GM12891 (cell line): ENCODE data around the gene IWS1. TPM values are rescaled to one million over a fixed set of nuclear protein-coding genes. Genes with fewer than 3 reads are reported as not detected.
"Not testable (repeated sequence)": the region's sequence is repeated elsewhere in the genome, so short reads cannot be mapped to it uniquely, and the experiment has no call there.

ENCODE experiments used
- DNase-seq: peaks from one replicate; pipeline ENCODE4 v3.0.0; 2011; ENCODE audit warnings: low spot score; ENCODE audit not compliant: insufficient read length
- FAIRE-seq: peaks from 2 replicates; lab custom pipeline; 2011; peaks lifted over from hg19 to GRCh38; lab: Jason Lieb, UNC
- PAX5 ChIP-seq: IDR thresholded peaks from 2 replicates; pipeline ENCODE4 v1.6.1; 2011; ENCODE audit warnings: low read length, moderate library complexity, mild to moderate bottlenecking; ENCODE audit not compliant: insufficient read depth, severe bottlenecking
- POLR2A ChIP-seq: IDR thresholded peaks from 2 replicates; pipeline ENCODE4 v1.6.1; 2011; ENCODE audit warnings: low read depth, low read length, control low read depth
- POLR2AphosphoS5 ChIP-seq: IDR thresholded peaks from 2 replicates; pipeline ENCODE4 v1.6.1; 2011; ENCODE audit warnings: low read depth, low read length, control low read depth
- POU2F2 ChIP-seq: IDR thresholded peaks from 2 replicates; pipeline ENCODE4 v1.6.1; 2011; ENCODE audit warnings: low read depth, mild to moderate bottlenecking, control low read depth, low read length, moderate library complexity
- SPI1 ChIP-seq: IDR thresholded peaks from 2 replicates; pipeline ENCODE4 v1.6.1; 2011; ENCODE audit warnings: low read depth, low read length, control low read depth
- TAF1 ChIP-seq: IDR thresholded peaks from 2 replicates; pipeline ENCODE4 v1.6.1; 2011; ENCODE audit warnings: low read depth, low read length, control low read depth
- polyA plus RNA-seq: library from polyadenylated mRNA; unstranded; fragments of >200 nt; gene quantifications from one replicate; pipeline ENCODE4 v1.2.1, GENCODE V29; 2012; ENCODE audit warnings: low read depth, missing spikeins, inconsistent platforms; ENCODE audit not compliant: missing spikeins

The IWS1 gene
- 34.0 TPM for polyA plus RNA-seq

DNA sequence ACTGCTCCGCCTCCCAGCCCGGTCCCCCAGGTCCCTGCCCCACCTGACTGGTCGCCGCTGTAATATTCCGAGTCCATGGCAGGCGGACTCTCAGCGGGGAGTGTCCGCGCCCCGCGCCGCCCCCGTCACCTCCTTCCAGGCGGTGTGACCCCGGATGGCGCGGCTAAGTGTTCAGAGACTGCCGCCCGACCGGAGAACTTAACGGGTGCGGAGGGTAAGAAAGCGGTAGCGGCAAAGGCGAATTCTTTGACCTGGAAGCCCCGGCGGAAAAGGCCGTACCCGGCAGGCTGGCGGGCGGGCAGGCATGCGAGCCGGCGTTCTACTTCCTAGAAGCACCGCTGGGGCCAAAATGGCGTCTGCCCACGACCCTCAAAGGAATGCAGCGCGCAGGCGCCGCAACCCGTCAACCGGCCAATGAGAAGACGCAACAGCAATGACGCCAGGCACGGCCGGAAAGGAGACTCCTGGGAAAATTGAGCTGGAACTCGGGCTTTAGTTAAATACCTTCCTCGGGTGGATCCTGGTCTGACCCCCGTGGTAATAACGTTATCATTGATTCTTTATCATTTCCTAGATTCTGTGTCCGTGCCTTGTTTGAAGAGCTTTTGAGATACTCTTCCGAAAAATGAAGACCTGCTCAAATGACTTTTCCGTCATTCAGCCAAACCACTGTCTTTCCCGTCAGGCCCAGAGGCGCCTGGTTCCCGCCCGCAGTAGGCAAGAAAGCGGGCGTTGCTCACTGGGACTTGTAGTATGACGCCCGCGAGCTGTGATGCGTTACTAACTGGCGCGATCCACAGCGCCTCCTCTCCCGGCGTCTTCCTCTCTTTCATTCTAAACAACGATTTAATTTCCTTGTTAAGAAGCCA, at the start of gene IWS1:
Gene IWS1 (minus strand): TSS at position 358 of the 869 bp plus-strand sequence. CDS start 281 bp downstream, at position 77.
- DNase-seq (peak; percentile 86), FAIRE-seq (peak; percentile 96)
- TF ChIP-seq POLR2A (peak; percentile 82; the same call in 1 of the 2 replicates), POU2F2 (0 out of 2 replicates have a peak, but pooled peaks have one; percentile 5), PAX5 (peak; percentile 54), TAF1 (peak; percentile 83), POLR2AphosphoS5 (peak; percentile 73; the same call in 1 of the 2 replicates), SPI1 (no peak)

DNA sequence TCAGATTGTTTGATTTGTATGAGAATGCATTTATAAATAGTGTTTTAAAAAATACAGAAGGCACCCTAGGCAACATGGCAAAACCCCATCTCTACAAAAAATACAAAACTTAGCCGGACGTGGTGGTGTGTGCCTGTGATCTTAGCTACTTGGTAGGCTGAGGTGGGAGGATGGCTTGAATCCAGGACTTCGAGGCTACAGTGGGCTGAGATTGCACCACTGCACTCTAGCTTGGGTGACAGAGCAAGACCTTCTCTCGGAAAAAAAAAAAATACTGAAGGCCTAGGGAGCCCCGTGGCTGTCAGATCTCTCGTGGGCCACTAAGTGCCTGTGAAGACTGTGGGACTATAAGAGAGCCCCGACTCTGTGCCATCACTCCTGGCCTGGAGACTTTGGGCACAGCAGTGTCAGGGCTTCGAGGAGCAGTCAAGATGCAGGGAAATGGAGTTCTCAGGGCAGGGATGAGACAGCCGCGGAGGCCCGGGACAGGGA, 49.7 kb upstream of the IWS1 start:
- FAIRE-seq (peak; percentile 56), DNase-seq (no peak)
- TF ChIP-seq PAX5 (no peak), POU2F2 (no peak), SPI1 (no peak), POLR2A (no peak), POLR2AphosphoS5 (no peak), TAF1 (no peak)

- FAIRE-seq, result no peak
- DNase-seq, result no peak
- TF ChIP-seq POU2F2 (no peak), PAX5 (no peak), POLR2A (no peak), POLR2AphosphoS5 (no peak), TAF1 (no peak), SPI1 (no peak)
Measured at GRCh38 chr2:127575185-127575765, 49.0 kb upstream of the IWS1 start.

DNA sequence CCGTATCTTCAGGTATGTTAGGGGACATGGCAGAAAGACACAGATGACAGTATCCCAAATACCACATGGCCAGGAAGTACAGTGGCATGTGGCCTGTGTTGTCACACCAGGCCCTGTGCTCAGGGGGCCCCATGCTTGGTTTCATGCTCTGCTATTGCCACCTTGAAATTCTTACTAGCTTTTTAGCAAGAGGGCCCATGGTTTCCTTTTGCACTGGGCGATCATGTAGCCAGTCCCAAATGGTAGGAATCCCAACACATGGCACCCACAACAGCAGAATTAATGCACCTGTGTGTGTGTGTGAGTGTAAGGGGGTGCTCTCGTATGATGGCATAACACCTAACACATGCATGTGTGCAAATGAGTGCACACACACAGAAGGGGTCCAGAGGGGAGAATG, 48.4 kb upstream of the IWS1 start:
- DNase-seq, result no peak
- TF ChIP-seq POLR2A (no peak), PAX5 (no peak), SPI1 (no peak), POU2F2 (no peak), POLR2AphosphoS5 (no peak), TAF1 (no peak)
- peak; percentile 92 for FAIRE-seq

DNA sequence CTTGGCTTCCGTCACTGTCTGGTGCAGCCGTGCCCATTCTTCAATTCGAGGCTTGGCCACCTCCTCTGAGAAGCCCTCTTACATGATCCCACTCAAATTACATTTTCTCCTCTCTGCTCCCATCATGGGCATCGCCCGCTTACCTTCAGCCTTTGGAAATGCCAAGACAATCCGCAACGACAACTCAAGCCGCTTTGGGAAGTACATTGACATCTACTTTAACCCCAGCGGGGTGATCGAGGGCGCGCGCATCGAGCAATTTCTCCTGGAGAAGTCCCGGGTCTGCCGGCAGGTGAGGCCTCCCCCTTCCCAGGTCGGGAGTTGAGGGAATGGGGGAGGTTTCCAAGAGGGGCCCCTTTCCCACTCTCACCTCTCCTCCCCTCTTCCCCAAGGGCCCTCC, 47.5 kb upstream of the IWS1 start:
- DNase-seq (no peak), FAIRE-seq (no peak)
- TF ChIP-seq POU2F2 (no peak), POLR2AphosphoS5 (no peak), PAX5 (no peak), POLR2A (no peak), SPI1 (no peak), TAF1 (no peak)

GRCh38 chr2:127573298-127573697, 47.0 kb upstream of the IWS1 start:
- FAIRE-seq (no peak), DNase-seq (no peak)
- TF ChIP-seq POLR2A (no peak), TAF1 (no peak), PAX5 (no peak), POU2F2 (no peak), POLR2AphosphoS5 (no peak)

GRCh38 chr2:127572841-127573240, 46.6 kb upstream of the IWS1 start:
- no peak for FAIRE-seq

DNA sequence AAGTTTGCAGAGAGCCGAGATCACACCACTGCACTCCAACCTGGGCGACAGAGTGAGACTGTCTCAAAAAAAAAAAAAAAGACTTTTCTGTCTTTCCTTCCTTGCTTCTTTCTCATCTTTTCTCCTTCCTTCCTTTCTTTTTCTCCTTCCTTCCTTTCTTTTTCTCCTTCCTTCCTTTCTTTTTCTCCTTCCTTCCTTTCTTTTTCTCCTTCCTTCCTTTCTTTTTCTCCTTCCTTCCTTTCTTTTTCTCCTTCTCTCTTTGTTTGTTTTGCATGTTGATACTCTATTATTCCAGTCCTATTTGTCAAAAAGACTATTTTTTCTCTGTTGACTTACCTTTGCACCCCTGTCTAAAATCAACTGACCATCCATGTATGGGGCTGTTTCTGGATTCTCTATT, 46.1 kb upstream of the IWS1 start:
- FAIRE-seq, DNase-seq: not testable (repeated sequence)

More at GRCh38 chr2:127572841-127573240, 46.6 kb upstream of the IWS1 start:
- TF ChIP-seq POLR2AphosphoS5 (no peak), PAX5 (no peak), POU2F2 (no peak), SPI1 (no peak), POLR2A (no peak), TAF1 (no peak)
- DNase-seq, result no peak

DNA sequence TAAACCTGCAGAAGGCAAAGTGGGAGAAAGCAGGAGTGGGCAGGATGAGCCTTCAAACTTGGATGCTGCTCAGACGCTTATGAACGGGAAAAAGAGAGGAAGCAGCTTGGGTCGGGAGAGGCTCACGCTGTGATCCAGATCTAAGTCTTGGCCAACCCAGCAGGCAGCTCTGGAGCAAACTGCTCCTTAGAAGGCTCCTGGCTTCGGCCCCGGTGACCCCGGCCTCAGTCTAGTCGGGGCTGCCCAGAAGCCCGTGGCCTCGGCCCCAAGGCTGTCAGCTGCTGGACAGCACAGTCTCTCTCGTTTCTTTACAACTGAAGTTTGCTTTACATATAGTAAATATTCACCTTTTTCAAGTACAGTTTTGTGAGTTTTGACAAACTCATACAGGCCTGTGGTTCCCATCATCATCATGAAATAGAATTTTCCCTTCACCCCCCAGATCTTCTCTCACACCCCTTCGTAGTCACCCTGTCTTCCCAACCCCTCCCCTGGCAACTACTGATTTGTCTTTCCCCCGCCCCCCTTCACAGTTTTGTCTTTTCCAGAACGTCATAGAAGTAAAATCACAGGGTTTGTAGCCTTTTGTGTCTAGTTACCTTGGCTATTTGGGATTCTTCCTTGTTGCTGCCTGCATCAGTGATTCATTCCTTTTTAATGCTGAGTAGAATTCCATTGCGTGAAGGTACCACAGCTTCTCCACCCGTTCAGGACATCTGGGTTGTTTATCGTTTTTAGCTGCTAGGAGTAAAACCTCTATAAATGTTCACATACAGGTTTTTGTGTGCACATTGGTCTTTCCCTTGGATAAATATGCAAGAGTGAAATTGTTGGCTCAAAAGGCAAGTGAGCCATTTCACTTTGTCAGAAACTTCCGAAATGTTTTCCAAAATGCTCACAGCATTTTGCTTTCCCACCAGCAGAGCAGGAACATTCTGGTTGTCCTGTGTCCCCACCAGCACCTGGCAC, 44.3 kb upstream of the IWS1 start:
- no peak for DNase-seq

More for the DNA sequence above, 44.3 kb upstream of the IWS1 start:
- no peak for TF ChIP-seq SPI1
- no peak for TF ChIP-seq POU2F2
- TF ChIP-seq TAF1, result no peak
- no peak for TF ChIP-seq PAX5
- no peak for TF ChIP-seq POLR2A
- TF ChIP-seq POLR2AphosphoS5, result no peak
- FAIRE-seq, result peak; percentile 57
